Left colon (tissue), 2 donors: Measurements from ENCODE around the gene ATP6V1G3. TPM values are rescaled to one million over a fixed set of nuclear protein-coding genes. Genes with fewer than 3 reads are reported as not detected.
"Not testable (repeated sequence)": the region's sequence is repeated elsewhere in the genome, so short reads cannot be mapped to it uniquely, and the experiment has no call there.

Experiments used
- ATAC-seq: fragments of 200-7000 bp; cut with Tn5 transposase; one replicate; pipeline ENCODE4 v1.9.1; 2020; ENCODE audit warnings: mild to moderate bottlenecking, moderate library complexity
- DNase-seq, 2 donors: peaks; one replicate each; pipeline ENCODE4 v3.0.0-alpha.2; 2020
- intact Hi-C, 2 donors: fragments of 100-400 bp; cut with DNase I in 1 of 2; cut with micrococcal nuclease in 1 of 2; formaldehyde crosslinking; loops; one replicate each; pipeline versions ENCODE4 v1.11.2 to v1.14.0; 2022; cut with DNase I, micrococcal nuclease
- total RNA-seq, 2 donors: library from RNA; stranded (reverse); fragmentation: NEBNext Ultra II Directional; extraction: Animal tissue kit (Norgen Biotek cat#: 25700); gene quantifications; one replicate each; pipeline ENCODE4 v1.2.1, GENCODE V29; 2021
- donor health status: DM: no; HTN: no; CAD: no.
- donor health status: DM: yes; HTN: yes; CAD: no.

Gene ATP6V1G3
- total RNA-seq, 2 donors from 2014 or later = not detected

GRCh38 chr1:198545156-198545555, 4.7 kb upstream of the ATP6V1G3 start:
- no peak for ATAC-seq
- DNase-seq = no peak
- intact Hi-C loops = no loop called here

- DNase-seq (no peak), ATAC-seq (no peak)
- intact Hi-C loops = no loop called here
Measured at GRCh38 chr1:198544265-198544664, 3.8 kb upstream of the ATP6V1G3 start.

- intact Hi-C loops = no loop called here
- DNase-seq (no peak), ATAC-seq (no peak)
Measured at GRCh38 chr1:198543670-198544260, 3.3 kb upstream of the ATP6V1G3 start.

GRCh38 chr1:198542632-198543031, 2.2 kb upstream of the ATP6V1G3 start:
- ATAC-seq (no peak), DNase-seq (no peak)
- intact Hi-C loops = no loop called here

GRCh38 chr1:198541737-198542136, 1.3 kb upstream of the ATP6V1G3 start:
- no peak for ATAC-seq
- intact Hi-C loops = no loop called here
- no peak for DNase-seq

GRCh38 chr1:198538579-198539364, 1.7 kb downstream of the ATP6V1G3 start:
- ATAC-seq = no peak
- intact Hi-C loops = no loop called here

GRCh38 chr1:198535631-198536030, 4.8 kb downstream of the ATP6V1G3 start:
- no peak for DNase-seq
- no peak for ATAC-seq
- intact Hi-C loops = no loop called here

More at GRCh38 chr1:198538579-198539364, 1.7 kb downstream of the ATP6V1G3 start:
- no peak for DNase-seq

- DNase-seq (no peak), ATAC-seq (no peak)
- intact Hi-C loops = no loop called here
Measured at GRCh38 chr1:198534548-198535418, 5.7 kb downstream of the ATP6V1G3 start.

GRCh38 chr1:198531891-198532290, 8.6 kb downstream of the ATP6V1G3 start:
- ATAC-seq = no peak
- DNase-seq = no peak
- intact Hi-C loops = no loop called here

- intact Hi-C loops = no loop called here
- ATAC-seq (no peak), DNase-seq (no peak)
Measured at GRCh38 chr1:198530953-198531352, 9.5 kb downstream of the ATP6V1G3 start.

- ATAC-seq (no peak), DNase-seq (no peak)
- intact Hi-C loops = no loop called here
Measured at GRCh38 chr1:198529414-198529813, 11.1 kb downstream of the ATP6V1G3 start.

- ATAC-seq (no peak), DNase-seq (no peak)
- intact Hi-C loops = no loop called here
Measured at GRCh38 chr1:198528364-198528763, 12.1 kb downstream of the ATP6V1G3 start.

GRCh38 chr1:198524556-198524955, 15.9 kb downstream of the ATP6V1G3 start:
- intact Hi-C loops = no loop called here

GRCh38 chr1:198524127-198524526, 16.4 kb downstream of the ATP6V1G3 start:
- ATAC-seq, DNase-seq, intact Hi-C loops: not testable (repeated sequence)

More at GRCh38 chr1:198524556-198524955, 15.9 kb downstream of the ATP6V1G3 start:
- ATAC-seq = no peak
- DNase-seq = no peak

GRCh38 chr1:198523182-198523950, 17.1 kb downstream of the ATP6V1G3 start:
- ATAC-seq = no peak
- intact Hi-C loops = no loop called here
- no peak for DNase-seq

- ATAC-seq (no peak), DNase-seq (no peak)
- intact Hi-C loops = no loop called here
Measured at GRCh38 chr1:198520524-198521254, 19.8 kb downstream of the ATP6V1G3 start.

GRCh38 chr1:198519639-198520501, 20.6 kb downstream of the ATP6V1G3 start:
- intact Hi-C loops = no loop called here
- no peak for DNase-seq
- no peak for ATAC-seq
